Measurements from ENCODE around the gene MAP3K13.
"Not testable (repeated sequence)": the region's sequence is repeated elsewhere in the genome, so short reads cannot be mapped to it uniquely, and the experiment has no call there.

The MAP3K13 gene

DNA sequence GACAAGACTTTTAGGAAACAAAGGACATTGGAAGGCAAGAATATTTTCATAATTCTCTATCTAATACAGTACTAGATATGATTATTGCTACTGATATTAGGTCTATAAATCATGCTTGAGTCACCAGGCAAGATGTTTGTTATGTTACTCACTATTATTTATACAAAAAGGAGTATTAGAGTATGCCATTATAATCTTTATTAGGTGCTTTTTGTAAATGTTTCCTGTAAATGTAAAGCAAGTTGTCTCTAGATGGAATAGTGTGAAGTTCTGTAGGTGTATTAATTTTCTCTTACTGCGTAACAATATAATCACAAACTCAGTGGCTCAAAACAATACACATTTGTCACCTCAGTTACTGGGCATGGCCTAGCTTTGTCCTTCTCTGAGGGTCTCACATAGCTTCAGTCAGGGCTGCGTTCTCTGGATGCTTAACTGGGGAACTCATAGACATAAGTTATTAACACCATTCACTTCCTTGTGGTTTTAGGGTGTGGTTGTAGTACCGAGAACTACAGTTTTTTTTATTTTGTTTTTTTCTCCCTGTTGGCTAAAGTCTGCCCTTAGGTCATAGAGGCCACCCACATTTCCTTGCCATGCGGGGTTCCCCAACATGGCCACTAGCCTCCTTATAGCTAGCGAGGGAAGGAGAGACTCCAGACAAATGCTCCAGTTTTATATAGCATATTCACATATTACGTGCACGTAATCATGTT, 20.3 kb upstream of the MAP3K13 start:
- DNase-seq, result no peak

DNA sequence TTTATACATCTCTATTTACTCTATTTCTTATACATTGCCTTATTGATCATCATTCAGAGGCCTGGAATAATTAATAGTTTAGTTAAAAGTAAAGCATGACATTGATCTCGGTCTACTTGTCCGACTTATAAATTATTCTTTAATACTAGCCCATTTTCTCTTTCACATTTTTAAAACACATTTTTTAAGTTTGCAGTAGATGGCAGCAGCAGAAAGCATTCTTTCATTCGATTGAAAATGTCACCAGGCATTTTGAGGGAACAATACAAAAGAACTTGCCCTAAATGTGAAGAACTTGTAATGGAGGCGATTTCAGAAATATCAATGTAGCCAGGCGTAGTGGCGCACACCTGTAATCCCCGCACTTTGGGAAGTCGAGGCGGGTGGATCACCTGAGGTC, 15.5 kb upstream of the MAP3K13 start:
- no peak for DNase-seq

DNA sequence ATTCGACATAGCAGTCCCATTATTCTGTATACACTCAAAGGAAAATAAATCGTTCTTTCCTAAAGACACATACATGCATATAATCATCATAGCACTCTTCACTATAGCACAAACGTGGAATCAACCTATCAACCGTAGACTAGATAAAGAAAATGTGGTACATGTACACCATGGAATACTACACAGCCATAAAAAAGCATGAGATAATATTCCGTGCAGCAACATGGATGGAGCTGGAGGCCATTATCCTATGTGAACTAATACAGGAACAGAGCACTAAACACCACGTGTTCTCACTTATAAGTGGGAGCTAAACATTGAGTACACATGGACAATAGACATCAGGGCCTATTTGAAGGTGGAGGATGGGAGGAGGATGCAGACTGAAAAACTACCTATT, 12.1 kb upstream of the MAP3K13 start:
- DNase-seq, result no peak

DNA sequence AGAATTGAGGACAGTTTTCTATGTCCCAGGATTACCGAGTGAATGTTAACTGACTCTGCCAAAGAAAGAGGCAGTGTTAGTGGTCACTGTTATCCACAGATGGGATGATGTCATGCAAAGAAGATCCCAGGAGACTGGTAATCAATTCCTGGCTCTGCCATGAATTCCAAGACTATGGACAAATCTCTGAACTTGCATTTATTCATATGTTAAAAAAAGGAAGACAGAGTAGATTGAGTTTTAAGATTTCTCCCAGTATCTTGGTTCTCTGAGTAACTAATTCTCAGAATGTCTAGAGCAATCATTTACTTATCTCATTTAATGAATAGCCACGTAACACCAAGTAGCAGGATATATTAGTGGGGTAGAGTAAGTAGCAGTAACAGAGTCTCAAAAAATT, 11.5 kb upstream of the MAP3K13 start:
- DNase-seq, result no peak

DNA sequence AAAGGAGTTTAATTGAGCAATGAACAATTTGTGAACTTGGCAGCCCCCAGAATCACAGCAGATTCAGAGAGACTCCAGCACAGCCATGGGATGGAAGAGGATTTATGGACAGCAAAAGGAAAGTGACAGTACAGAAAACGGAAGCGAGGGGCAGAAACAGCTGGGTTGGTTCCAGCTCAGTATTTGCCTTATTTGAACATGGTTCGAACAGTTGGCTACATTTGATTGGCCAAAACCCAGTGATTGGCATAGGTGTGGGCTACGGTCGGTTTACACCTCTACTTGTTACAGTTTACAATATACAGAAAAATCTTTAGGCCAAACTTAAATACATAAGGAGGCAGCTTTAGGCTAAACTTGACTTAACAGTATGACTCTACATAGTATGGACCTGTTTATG, 9.7 kb upstream of the MAP3K13 start:
- DNase-seq, result no peak

DNA sequence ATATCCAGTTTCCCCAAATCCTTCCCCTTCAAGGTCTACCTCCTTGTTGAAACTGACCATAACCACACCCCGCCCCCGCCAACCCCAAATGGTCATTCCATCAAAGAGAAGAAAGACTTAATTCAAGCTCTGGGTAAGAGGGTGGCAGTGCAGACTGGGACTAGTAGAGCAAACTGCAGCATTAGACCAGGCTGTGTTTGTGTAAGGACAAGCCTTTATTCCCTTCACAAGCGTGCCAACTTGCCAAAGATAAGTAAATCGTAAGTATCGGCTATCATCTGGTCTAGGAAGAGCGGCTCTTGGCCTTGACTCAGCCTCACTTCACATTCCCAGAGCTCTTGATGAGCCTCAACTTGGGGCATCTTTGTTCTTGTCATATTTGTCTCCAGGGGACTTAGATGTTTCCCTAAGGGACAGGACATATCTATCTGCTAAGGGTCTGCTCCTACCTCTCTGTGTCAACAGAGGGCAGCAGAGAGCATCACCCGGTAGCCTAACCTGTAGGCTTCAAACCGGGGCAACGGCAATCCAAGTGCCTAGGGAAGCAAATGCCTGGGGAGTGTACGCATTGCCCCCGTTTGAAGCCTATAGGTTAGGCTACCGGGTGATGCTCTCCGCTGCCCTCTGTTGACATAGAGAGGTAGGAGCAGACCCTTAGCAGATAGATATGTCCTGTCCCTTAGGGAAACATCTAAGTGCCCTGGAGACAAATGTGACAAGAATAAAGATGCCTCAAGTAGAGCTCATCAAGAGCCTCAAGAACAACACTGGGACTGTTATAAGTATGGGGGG, 8.9 kb upstream of the MAP3K13 start:
- DNase-seq, result peak; percentile 53

DNA sequence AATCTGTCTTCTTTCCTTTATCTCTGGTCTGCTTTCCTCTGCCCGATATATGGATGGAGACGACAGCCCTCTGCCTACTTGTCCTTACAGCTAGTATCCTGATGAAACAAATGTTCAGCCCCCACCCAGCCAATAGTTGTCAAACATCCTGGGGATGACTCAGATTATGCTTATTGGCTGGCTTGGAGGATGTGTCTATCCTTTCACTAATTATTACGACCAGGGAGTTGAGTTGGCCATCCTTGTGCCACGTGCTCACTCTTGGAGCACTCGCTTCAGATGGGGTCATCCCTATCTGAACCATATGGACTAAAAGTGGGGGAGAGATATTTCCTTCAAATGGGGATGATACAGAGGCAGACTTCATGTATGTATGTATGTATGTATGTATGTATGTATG, 6.4 kb upstream of the MAP3K13 start:
- no peak for DNase-seq

DNA sequence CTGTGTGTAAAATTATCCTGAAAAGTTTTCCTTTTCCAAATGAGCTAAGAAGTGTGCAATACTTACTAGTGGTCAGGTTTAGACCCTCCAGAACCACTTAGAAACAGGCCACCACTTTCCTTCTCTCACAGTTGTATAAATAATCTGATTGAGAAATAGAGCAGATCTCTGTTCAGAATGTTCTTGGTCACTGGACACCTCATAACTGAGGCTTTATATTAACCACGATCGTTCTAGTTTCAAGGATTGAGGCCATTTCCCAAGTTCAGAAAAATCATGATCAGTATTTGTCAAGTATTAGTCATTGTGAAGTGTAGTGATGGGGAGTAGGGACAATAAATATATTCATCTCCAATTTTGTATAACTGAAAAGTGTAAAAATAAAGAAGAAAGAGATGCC, 1.0 kb upstream of the MAP3K13 start:
- DNase-seq, result no peak

DNA sequence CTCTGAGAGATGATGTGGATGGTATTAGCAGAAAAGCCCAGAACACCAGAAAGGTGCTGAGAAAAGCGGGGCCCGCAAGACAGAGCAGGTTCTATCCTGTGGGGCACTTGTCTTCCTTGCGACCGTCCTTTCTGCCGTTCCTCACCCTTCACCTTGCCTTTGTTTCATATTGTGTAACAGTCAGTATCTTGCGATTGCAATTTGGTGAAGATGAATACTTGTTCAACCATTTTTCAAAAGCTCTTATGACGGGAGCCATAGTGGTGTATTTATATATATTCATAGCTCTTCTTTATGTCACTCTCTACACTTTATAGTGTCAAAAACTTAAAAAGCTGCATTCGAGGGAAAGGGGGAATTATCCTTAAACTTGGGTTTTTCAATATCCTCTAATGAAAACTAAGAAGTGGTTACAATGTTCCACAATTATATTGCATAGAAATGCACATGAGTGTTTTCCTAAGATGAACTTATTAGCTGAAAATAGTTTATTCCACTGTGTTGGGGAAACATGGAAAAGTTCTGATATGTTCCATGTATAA, 797 bp downstream of the MAP3K13 start:
- DNase-seq, result no peak

DNA sequence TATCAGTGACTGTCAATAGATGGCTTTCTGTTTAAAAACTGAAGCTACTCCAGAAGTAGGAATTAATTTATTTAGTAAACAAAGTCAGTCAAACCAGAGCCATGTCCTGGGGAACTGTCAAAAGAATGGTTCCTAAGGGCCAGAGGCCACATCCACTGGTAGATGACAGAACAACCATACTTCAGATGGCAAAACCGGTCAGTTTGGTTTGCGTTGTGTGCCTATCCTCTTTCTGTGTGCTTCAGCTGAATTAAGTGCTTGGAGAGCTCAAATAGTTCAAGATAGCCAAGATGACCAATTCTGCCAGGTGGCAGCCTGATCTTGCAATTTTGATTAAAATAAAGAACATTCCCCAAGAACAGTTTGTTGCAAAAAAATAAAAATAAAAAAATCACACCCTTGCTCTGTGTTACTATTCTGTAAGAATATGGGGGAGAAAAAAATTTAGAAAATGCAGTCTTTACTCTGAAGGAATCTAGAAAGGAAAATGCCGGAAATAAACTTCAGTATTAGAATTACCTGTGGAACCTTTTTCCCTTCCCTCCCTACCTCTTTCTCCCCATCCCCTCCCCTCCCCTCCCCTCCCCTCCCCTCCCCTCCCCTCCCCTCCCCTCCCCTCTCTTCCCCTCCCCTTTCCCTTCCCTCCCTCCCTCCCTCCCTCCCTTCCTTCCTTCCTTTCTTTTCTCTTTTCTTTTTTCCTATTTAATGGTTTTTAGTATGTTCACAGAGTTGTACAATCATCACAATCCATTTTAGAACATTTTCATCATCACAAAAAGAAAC, 2.5 kb downstream of the MAP3K13 start:
- no peak for DNase-seq

DNA sequence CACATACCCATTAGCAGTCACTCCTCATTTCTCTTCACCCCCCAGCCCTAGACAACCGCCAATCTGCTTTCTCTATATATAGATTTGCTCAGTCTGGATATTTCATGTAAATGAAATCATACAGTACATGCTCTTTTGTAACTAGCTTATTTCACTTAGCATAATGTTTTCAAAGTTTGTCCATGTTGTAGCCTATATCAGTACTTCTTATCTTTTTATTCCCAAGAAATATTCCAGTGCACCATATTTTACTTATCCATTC, 3.1 kb downstream of the MAP3K13 start:
- DNase-seq, result no peak

DNA sequence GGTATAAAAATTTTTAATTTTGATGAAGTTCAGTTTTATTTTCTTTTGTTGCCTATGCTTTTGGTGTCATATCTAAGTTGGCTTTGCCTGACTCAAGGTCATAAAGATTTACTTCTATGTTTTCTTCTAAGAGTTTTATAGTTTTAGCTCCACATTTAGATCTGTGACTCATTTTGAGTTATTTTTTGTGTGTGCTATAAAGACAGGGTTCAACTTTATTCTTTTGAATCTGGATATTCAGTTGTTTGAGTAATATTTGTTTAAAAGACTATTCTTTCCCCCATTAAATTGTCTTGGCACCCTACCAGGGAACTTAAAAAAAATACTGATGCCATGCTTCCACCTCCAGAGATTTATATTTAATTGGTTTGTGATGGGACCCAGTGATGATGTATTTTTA, 4.0 kb downstream of the MAP3K13 start:
- DNase-seq, result no peak

DNA sequence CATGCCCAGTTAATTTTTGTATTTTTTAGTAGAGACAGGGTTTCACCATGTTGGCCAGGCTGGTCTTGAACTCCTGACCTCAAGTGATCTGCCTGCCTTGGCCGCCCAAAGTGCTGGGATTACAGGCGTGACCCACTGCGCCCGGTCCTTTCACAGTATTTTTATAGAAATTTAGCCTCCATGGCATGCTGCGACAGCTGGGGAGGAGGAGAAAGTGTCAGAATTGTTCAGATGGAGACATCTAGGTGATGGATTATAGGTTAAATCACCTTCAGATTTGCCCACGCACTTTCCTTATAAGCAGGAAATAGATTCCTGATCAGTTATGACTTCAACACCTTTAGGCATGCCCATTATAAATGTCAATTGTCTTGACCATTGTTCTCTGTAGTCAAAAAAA, 7.4 kb downstream of the MAP3K13 start:
- not testable (repeated sequence) for DNase-seq

DNA sequence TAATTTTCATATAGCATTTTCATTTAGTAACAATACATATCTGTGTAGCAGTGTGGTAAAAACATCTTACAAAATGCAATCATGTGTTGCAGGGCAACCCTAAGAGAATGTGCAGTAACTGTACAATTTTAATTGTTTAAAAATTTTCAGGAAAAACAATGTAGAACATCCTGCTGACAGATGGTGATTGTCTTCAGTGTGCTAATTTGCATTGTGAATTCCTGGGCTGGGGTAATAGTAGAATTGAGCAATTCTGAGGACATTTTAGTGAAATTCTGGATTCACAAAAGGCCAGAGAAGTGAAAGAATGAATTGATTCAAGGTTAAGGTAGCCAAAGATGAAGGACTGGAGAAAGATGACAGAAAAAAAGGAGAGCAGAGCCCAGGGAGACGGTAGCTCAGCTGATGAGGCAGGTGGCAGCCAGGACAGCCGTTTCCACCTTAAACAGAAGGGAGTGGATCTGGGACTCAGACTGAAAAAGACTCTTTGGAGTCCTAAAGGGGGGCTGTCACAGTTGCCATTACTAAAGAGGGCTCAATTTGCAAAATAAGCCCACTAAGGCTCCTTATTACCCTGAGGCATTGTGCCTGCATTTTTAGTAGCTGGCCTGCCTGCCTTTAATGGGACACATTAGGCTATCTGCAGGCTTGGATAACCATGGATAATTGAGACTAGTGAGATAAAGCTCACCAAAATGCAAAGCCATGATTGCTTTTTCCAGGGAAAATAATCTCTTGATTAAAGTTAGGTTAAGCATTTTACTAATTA, 8.6 kb downstream of the MAP3K13 start:
- peak; percentile 34 for DNase-seq

DNA sequence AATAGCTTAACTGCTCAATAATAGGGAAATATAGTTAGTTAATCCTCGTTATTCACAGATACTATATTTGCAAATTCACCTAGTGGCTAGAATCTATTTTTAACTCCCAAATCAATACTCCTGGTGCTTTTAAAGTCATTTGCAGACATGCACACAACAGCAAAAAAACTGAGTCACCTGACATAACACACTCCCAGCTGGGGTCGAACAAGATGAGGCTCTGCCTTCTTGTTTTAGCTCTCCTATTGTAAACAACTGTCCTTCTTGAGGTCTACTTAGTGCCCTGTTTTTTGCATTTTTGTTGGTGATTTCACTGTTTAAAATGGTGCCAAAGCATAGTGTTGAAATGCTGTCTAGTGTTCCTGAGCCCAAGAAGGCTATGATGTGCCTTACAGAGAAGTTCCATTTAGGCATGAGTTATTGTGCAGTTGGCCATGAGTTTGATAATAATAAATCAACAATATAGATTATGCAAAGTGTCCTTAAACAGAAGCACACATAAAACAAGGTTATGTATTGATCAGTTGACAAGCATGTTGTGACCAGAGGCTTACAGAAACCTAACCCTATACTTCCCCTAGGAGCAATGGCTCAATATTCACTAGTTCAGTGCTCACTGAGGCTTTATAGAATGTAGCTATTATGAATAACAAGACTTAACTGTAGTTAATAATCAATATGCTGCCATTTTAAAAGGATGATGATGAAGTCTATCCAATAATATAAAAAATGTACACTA, 18.6 kb downstream of the MAP3K13 start:
- DNase-seq, result peak; percentile 19

DNA sequence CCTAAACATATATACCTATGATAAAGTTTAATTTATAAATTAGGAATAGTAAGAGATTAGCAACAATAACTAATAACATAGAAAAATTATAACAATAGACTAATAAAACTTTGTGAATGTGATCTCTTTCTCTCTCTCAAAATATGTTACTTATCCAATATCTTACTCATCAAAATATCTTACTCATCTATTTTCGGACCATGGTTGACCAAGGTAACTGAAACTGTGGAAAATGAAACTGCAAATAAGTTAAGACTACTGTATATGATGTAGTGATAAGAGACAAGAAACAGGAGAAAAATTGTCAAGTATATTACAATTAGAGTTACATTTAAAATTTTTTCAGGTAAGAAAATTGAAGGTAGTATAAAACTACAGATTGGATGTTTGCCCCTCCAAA, 19.2 kb downstream of the MAP3K13 start:
- no peak for DNase-seq

DNA sequence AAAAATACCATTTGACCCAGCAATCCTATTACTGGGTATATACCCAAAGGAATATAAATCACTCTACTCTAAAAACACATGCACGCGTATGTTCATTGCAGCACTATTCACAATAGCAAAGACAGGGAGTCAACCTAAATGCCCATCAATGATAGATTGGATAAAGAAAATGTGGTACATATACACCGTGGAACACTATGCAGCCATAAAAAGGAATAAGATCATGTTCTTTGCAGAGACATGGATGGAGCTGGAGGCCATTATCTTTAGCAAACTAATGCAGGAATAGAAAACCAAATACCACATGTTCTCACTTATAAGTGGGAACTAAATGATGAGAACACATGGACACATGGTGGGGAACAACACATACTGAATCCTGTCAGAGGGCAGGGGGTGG, 23.6 kb downstream of the MAP3K13 start:
- not testable (repeated sequence) for DNase-seq

DNA sequence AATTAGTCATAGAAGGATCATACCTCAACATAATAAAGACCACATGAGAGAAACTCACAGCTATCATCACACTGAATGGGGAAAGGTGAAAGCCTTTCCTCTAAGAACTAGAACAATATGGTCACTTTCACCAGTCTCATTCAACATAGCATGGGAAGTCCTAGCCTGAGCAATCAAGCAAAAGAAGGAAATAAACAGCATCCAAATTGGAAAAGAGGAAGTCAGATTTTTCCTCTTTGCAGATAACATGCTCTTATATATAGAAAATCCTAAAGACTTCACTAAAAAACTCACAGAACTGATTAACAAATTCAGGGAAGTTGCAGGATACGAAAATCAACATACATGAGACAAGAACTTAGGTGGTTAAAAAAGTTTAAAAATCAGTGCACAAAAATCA, 24.7 kb downstream of the MAP3K13 start:
- DNase-seq, result no peak

DNA sequence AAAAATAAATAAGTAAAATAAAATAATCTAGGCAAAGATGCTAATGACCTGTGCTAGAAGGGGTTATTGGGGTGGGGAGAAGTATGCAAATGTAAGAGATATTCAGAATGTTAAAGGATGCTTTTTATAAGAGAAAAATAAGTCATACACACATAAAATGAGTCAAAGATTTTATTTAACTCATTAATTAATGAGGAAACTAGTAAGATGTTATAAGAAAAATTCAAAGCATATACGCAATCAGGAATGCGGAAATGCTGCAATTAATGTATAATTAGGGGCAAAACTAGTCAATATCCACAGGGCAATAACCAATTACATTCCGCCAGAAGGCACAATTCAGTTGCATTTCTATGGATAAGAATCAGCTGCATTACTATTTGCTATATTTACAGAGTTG, 30.1 kb downstream of the MAP3K13 start:
- no peak for DNase-seq

DNA sequence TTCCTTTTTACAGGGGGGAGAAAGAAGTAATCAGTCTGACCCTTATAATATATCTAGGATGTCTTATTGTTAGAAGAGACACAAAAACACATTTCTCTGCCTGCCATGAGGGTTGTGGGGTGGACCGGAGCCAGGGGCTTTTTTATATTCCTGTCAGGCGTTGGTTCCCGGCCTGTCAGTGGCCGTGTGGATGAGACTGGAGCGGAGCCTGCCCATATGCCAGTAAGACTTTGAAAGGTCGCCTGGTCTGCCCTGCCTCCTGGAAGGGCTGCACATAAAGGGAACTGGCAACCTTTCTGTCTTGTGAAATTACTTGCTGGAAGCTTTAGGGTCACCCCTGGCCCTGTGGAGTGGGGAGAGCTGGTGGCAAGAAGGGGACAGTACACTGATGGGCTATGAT, 34.7 kb downstream of the MAP3K13 start:
- DNase-seq, result no peak

DNA sequence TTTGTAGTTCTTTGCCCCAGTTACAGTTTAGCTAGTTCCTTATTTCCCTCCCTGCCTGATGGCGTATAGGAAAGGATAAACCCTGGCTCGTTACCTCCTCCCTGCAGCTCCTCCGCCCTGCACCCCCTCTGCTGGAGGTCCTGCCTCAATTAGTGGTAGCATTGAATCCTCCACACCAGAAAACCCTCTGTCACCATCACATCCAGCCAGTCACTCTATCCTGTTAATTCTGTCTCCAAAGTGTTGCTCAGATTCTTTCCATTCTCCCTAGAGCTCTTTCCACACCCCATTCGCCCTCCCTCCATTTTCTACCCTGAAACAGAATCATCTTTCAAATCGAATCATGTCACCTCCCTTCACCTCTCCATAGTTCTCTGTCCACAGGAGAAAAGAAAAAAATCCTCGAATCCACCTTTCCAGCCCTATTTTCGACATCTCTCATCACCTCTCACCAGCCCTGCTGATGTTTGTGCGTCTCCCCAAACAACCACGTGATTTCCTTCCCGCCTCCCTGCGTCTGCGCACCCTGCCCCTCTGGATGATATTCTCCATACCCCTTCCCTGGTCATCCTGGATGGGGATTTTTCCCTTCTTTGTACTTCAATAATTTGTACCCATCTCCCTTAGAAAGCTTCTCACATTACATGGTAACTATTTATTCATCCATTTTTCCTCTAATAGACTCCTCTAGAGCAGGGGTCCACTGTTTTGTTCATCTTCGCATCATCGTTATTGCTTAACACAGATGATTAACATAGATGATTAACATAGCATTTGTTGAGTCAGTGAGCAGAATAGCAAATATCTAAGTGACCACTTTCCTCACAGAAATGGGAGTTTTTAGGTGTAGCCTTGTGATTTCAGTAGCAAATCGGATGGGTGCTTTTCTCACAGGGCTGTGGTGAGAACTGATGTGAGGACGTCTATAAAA, 37.1 kb downstream of the MAP3K13 start:
- DNase-seq, result peak; percentile 69
